ENCODE data around the gene DVL2. TPM values are rescaled to one million over a fixed set of nuclear protein-coding genes. Genes with fewer than 3 reads are reported as not detected.

The DVL2 gene
- 87.4 and 121 TPM in 2 replicates for total RNA-seq
- 79.2 and 80.3 TPM in 2 replicates for polyA plus RNA-seq

GRCh38 chr17:7234083-7234951, at the start of gene DVL2:
DVL2 (minus strand) TSS chr17:7234517; CDS start chr17:7234262, 255 bp downstream.
- no peaks in the 10 kb centered on the region for H3K9me3 ChIP-seq (ENCODE audit: low read depth)
- peak within 1 kb of the TSS; percentile 89 for H3K27ac ChIP-seq
- peak; percentile 96 to 97 for DNase-seq (ENCODE audit: low read depth in 1 of 2, low spot score in 1 of 2)

GRCh38 chr17:7283471-7284216, 49.3 kb upstream of the DVL2 start:
- no peak for DNase-seq (ENCODE audit: low read depth in 1 of 2, low spot score in 1 of 2)
- Histone ChIP-seq H3K27ac (no peak overlapping the region), H3K4me3 (no peak overlapping the region), H3K9me3 (ENCODE audit: low read depth) (no peaks in the 10 kb centered on the region), H3K4me1 (ENCODE audit: low read depth) (no peaks in the 10 kb centered on the region), H3K36me3 (peaks cover 27% of the 10 kb centered on the region), H3K27me3 (no peaks in the 10 kb centered on the region)
- TF ChIP-seq CTCF (IDR thresholded peaks at IDR 0.05; ENCODE audit: low read depth, low read length) = no peak

More at GRCh38 chr17:7234083-7234951, at the start of gene DVL2:
- no peak for TF ChIP-seq CTCF (IDR thresholded peaks at IDR 0.05; ENCODE audit: low read depth, low read length)
- peak within 1 kb of the TSS; percentile 79 for H3K4me3 ChIP-seq
- H3K27me3 ChIP-seq = no peaks in the 10 kb centered on the region
- peaks cover 8% of the 10 kb centered on the region for H3K36me3 ChIP-seq
- peaks cover 9% of the 10 kb centered on the region for H3K4me1 ChIP-seq (ENCODE audit: low read depth)

GRCh38 chr17:7282752-7283321, 48.5 kb upstream of the DVL2 start:
- DNase-seq (ENCODE audit: low read depth in 1 of 2, low spot score in 1 of 2) = no peak
- Histone ChIP-seq H3K27ac (peak overlapping the region; percentile 99), H3K9me3 (ENCODE audit: low read depth) (no peaks in the 10 kb centered on the region), H3K4me3 (peak overlapping the region; percentile 76), H3K36me3 (peaks cover 26% of the 10 kb centered on the region), H3K4me1 (ENCODE audit: low read depth) (no peaks in the 10 kb centered on the region), H3K27me3 (no peaks in the 10 kb centered on the region)
- TF ChIP-seq CTCF (IDR thresholded peaks at IDR 0.05; ENCODE audit: low read depth, low read length) = no peak

- no peaks in the 10 kb centered on the region for H3K4me1 ChIP-seq (ENCODE audit: low read depth)
- H3K4me3 ChIP-seq = peak overlapping the region; percentile 76
- H3K27ac ChIP-seq = peak overlapping the region; percentile 99
- H3K27me3 ChIP-seq = no peaks in the 10 kb centered on the region
- no peak for TF ChIP-seq CTCF (IDR thresholded peaks at IDR 0.05; ENCODE audit: low read depth, low read length)
- H3K36me3 ChIP-seq = peaks cover 24% of the 10 kb centered on the region
- no peaks in the 10 kb centered on the region for H3K9me3 ChIP-seq (ENCODE audit: low read depth)
- DNase-seq (ENCODE audit: low read depth in 1 of 2, low spot score in 1 of 2) = peak in 1 of 2 donors; percentile 83
Measured at GRCh38 chr17:7281953-7282751, 47.8 kb upstream of the DVL2 start.

Measured in cardiac muscle cell (in vitro differentiated cells and primary cell).